ENCODE data around the gene MOCS1. TPM values are rescaled to one million over a fixed set of nuclear protein-coding genes. Genes with fewer than 3 reads are reported as not detected.

The MOCS1 gene
- polyA plus RNA-seq, 1 of the 3 experiments (the other 2 are of a cell fraction), result 4.2 TPM

Other genes with a start within 250 kb of the MOCS1 start
- gene KIF6, start 209.1 kb downstream of the MOCS1 start, polyA plus RNA-seq (2012; rRNA removed), result 0.13 and 0.18 TPM in 2 replicates
- gene DAAM2, start 142.1 kb downstream of the MOCS1 start, polyA plus RNA-seq (2012; rRNA removed), result 0.20 and 0.23 TPM in 2 replicates

Measured in SK-N-SH (cell line).